Left ventricle myocardium inferior (tissue), 1 donor: ENCODE measurements around the gene NOTCH2. TPM values are rescaled to one million over a fixed set of nuclear protein-coding genes. Genes with fewer than 3 reads are reported as not detected.

Experiments
- DNase-seq: peaks from one replicate; pipeline ENCODE4 v3.0.0-alpha.2; 2020
- H3K27ac ChIP-seq: fragments of 200-600 bp; replicated peaks from 2 replicates; pipeline ENCODE4 v1.8.0; 2021
- H3K27me3 ChIP-seq: fragments of 200-600 bp; 2 replicates; pipeline ENCODE4 v1.8.0; 2021; ENCODE audit warnings: low read depth
- H3K36me3 ChIP-seq: fragments of 200-600 bp; 2 replicates; pipeline ENCODE4 v1.8.0; 2021
- H3K4me1 ChIP-seq: fragments of 200-600 bp; 2 replicates; pipeline ENCODE4 v1.8.0; 2021
- H3K4me3 ChIP-seq: fragments of 200-600 bp; 2 replicates; pipeline ENCODE4 v1.8.0; 2021; ENCODE audit warnings: mild to moderate bottlenecking, moderate library complexity
- H3K9me3 ChIP-seq: fragments of 200-600 bp; replicated peaks from 2 replicates; pipeline ENCODE4 v1.8.0; 2021
- CTCF ChIP-seq: fragments of 200-600 bp; IDR thresholded peaks from 2 replicates; pipeline ENCODE4 v1.8.0; 2021; ENCODE audit warnings: antibody characterized with exemption, mild to moderate bottlenecking, borderline replicate concordance
- intact Hi-C: fragments of 100-400 bp; cut with micrococcal nuclease; formaldehyde crosslinking; loops from one replicate; pipeline ENCODE4 v1.11.0; 2022
- total RNA-seq: library from RNA; stranded (reverse); fragmentation: NEBNext Ultra II Directional; extraction: Animal tissue kit (Norgen Biotek cat#: 25700); gene quantifications from one replicate; pipeline ENCODE4 v1.2.1, GENCODE V29; 2021
- donor health status: DM: no; HTN: yes; CAD: no; lungs with severe emphysema.

The NOTCH2 gene
- total RNA-seq, 1 donor from 2014 or later = 16.1 TPM

- H3K27me3 ChIP-seq = no peaks in the 10 kb centered on the region
- TF ChIP-seq CTCF = no peak
- no peaks in the 10 kb centered on the region for H3K9me3 ChIP-seq
- H3K4me3 ChIP-seq = no peak overlapping the region
- H3K4me1 ChIP-seq = peaks cover 27% of the 10 kb centered on the region
- H3K36me3 ChIP-seq = peaks cover 45% of the 10 kb centered on the region
- DNase-seq = no peak
- no peak overlapping the region for H3K27ac ChIP-seq
- intact Hi-C loops = no loop called here
Observed at GRCh38 chr1:119941392-119941791, 128.1 kb downstream of the NOTCH2 start.

GRCh38 chr1:119940697-119941096, 128.8 kb downstream of the NOTCH2 start:
- no peak overlapping the region for H3K27ac ChIP-seq
- H3K27me3 ChIP-seq = no peaks in the 10 kb centered on the region
- TF ChIP-seq CTCF = no peak
- H3K4me3 ChIP-seq = no peak overlapping the region
- H3K4me1 ChIP-seq = peaks cover 28% of the 10 kb centered on the region
- H3K9me3 ChIP-seq = no peaks in the 10 kb centered on the region
- peaks cover 48% of the 10 kb centered on the region for H3K36me3 ChIP-seq
- intact Hi-C loops = no loop called here
- no peak for DNase-seq

GRCh38 chr1:119937198-119937597, 132.3 kb downstream of the NOTCH2 start:
- DNase-seq = no peak
- H3K36me3 ChIP-seq = peaks cover 81% of the 10 kb centered on the region
- no peak overlapping the region for H3K4me3 ChIP-seq
- peaks cover 12% of the 10 kb centered on the region for H3K9me3 ChIP-seq
- peaks cover 25% of the 10 kb centered on the region for H3K4me1 ChIP-seq
- TF ChIP-seq CTCF = no peak
- no peaks in the 10 kb centered on the region for H3K27me3 ChIP-seq
- intact Hi-C loops = no loop called here
- no peak overlapping the region for H3K27ac ChIP-seq

- H3K9me3 ChIP-seq = peaks cover 12% of the 10 kb centered on the region
- intact Hi-C loops = no loop called here
- peaks cover 25% of the 10 kb centered on the region for H3K4me1 ChIP-seq
- H3K27me3 ChIP-seq = no peaks in the 10 kb centered on the region
- DNase-seq = no peak
- H3K27ac ChIP-seq = no peak overlapping the region
- TF ChIP-seq CTCF = no peak
- H3K4me3 ChIP-seq = no peak overlapping the region
- H3K36me3 ChIP-seq = peaks cover 77% of the 10 kb centered on the region
Observed at GRCh38 chr1:119935915-119936314, 133.5 kb downstream of the NOTCH2 start.

- intact Hi-C loops = no loop called here
- no peak overlapping the region for H3K4me3 ChIP-seq
- peaks cover 73% of the 10 kb centered on the region for H3K36me3 ChIP-seq
- H3K9me3 ChIP-seq = peaks cover 12% of the 10 kb centered on the region
- TF ChIP-seq CTCF = no peak
- H3K27me3 ChIP-seq = no peaks in the 10 kb centered on the region
- no peak overlapping the region for H3K27ac ChIP-seq
- H3K4me1 ChIP-seq = peaks cover 25% of the 10 kb centered on the region
- DNase-seq = no peak
Observed at GRCh38 chr1:119935373-119935772, 134.1 kb downstream of the NOTCH2 start.

GRCh38 chr1:119933397-119933796, 136.1 kb downstream of the NOTCH2 start:
- Histone ChIP-seq H3K4me3 (no peak overlapping the region), H3K9me3 (peaks cover 12% of the 10 kb centered on the region), H3K36me3 (peaks cover 70% of the 10 kb centered on the region), H3K27me3 (no peaks in the 10 kb centered on the region), H3K27ac (no peak overlapping the region), H3K4me1 (peaks cover 25% of the 10 kb centered on the region)
- DNase-seq = no peak
- TF ChIP-seq CTCF = no peak
- intact Hi-C loops = no loop called here
